PFSK-1 (cell line): ENCODE results near the gene STX11.

Source experiments
- FOXP2 ChIP-seq: optimal IDR thresholded peaks from 2 replicates; pipeline ENCODE3; 2011; ENCODE audit warnings: borderline replicate concordance, control low read depth, inconsistent platforms; ENCODE audit not compliant: insufficient read depth; ENCODE audit errors: extremely low read length, extremely low read depth
- POLR2AphosphoS5 ChIP-seq: IDR thresholded peaks from 2 replicates; pipeline ENCODE4 v1.6.1; 2012; ENCODE audit warnings: low read depth, mild to moderate bottlenecking, control low read depth, low read length, moderate library complexity

GRCh38 chr6:144115219-144115618, 35.1 kb upstream of the STX11 start:
- TF ChIP-seq POLR2AphosphoS5 (no peak), FOXP2 (no peak)
